Measurements from ENCODE around the gene NCKAP5.

The NCKAP5 gene

DNA sequence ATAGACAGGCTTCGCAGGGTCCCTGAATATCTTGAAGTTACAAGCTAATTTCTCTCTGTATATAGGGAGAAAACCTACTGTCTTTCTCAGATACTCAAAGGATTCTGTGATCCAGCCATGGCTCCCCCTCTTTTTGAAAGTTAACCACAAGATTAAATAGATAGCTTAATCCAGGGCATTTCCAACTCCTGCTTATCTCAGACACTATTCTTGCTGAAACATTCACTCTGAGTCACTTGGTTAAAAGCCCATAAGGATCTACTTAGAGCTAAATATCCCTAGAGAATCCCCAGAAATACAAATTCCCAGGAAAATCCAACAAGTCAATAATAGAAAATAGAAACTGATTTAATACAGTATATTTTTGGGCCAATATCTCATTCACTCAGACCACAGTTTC, 719.1 kb downstream of the NCKAP5 start:
- no peaks in the 10 kb centered on the region for H3K36me3 ChIP-seq (ENCODE audit: insufficient read depth, low read length)
- ATAC-seq (ENCODE audit: insufficient read depth, low read depth) (no peak), DNase-seq (no peak)
- H4K20me1 ChIP-seq (ENCODE audit: insufficient read depth, low read length) = no peaks in the 10 kb centered on the region
- H3K9ac ChIP-seq (ENCODE audit: low read depth, low read length) = no peak overlapping the region
- H3K4me3 ChIP-seq (ENCODE audit: low read depth in 1 of 2, low read length in 2 of 2) = no peak overlapping the region
- no peaks in the 10 kb centered on the region for H3K9me3 ChIP-seq (ENCODE audit: insufficient read depth, low read length, severe bottlenecking)
- TF ChIP-seq, protein P1, sequence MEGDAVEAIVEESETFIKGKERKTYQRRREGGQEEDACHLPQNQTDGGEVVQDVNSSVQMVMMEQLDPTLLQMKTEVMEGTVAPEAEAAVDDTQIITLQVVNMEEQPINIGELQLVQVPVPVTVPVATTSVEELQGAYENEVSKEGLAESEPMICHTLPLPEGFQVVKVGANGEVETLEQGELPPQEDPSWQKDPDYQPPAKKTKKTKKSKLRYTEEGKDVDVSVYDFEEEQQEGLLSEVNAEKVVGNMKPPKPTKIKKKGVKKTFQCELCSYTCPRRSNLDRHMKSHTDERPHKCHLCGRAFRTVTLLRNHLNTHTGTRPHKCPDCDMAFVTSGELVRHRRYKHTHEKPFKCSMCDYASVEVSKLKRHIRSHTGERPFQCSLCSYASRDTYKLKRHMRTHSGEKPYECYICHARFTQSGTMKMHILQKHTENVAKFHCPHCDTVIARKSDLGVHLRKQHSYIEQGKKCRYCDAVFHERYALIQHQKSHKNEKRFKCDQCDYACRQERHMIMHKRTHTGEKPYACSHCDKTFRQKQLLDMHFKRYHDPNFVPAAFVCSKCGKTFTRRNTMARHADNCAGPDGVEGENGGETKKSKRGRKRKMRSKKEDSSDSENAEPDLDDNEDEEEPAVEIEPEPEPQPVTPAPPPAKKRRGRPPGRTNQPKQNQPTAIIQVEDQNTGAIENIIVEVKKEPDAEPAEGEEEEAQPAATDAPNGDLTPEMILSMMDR (IDR thresholded peaks at IDR 0.05; ENCODE audit: borderline replicate concordance, extremely low read depth, low read length, poor library complexity, severe bottlenecking) = no peak
- TF ChIP-seq EZH2 (IDR thresholded peaks at IDR 0.05; ENCODE audit: borderline replicate concordance, low read depth, low read length, severe bottlenecking) = no peak
- H3K4me2 ChIP-seq (ENCODE audit: insufficient read depth, low read length) = no peak overlapping the region
- no peak overlapping the region for H2AFZ ChIP-seq (ENCODE audit: low read depth, low read length)
- no peaks in the 10 kb centered on the region for H3K79me2 ChIP-seq (ENCODE audit: insufficient read depth, low read length)
- peaks cover 5% of the 10 kb centered on the region for H3K27me3 ChIP-seq (ENCODE audit: insufficient read depth, low read length, poor library complexity)
- H3K4me1 ChIP-seq (ENCODE audit: insufficient read depth, low read length) = no peaks in the 10 kb centered on the region
- no peak overlapping the region for H3K27ac ChIP-seq (ENCODE audit: low read length)

DNA sequence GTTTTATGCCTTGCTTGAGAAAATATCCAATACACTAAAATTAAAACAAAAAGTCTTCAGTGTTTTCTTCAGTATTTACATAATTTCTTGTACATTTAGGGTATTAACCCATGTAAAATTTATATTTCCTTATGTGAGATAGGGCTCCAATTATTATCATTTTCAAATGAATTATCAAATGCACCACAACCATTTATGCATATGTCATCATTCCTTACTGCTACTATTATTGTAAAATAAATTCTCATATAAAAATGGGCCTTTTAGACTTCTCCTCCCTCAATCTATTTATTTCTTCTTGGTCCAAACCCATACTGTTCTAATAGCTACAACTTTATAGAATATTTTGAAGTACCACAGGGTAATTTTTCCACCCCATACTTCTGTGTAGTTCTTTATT, 722.9 kb downstream of the NCKAP5 start:
- no peak overlapping the region for H3K27ac ChIP-seq (ENCODE audit: low read length)
- peaks cover 5% of the 10 kb centered on the region for H3K27me3 ChIP-seq (ENCODE audit: insufficient read depth, low read length, poor library complexity)
- TF ChIP-seq, protein P1 (IDR thresholded peaks at IDR 0.05; ENCODE audit: borderline replicate concordance, extremely low read depth, low read length, poor library complexity, severe bottlenecking) = no peak
- TF ChIP-seq EZH2 (IDR thresholded peaks at IDR 0.05; ENCODE audit: borderline replicate concordance, low read depth, low read length, severe bottlenecking) = no peak
- H3K9ac ChIP-seq (ENCODE audit: low read depth, low read length) = no peak overlapping the region
- DNase-seq (no peak), ATAC-seq (ENCODE audit: insufficient read depth, low read depth) (no peak)
- H3K36me3 ChIP-seq (ENCODE audit: insufficient read depth, low read length) = no peaks in the 10 kb centered on the region
- no peak overlapping the region for H2AFZ ChIP-seq (ENCODE audit: low read depth, low read length)
- no peak overlapping the region for H3K4me2 ChIP-seq (ENCODE audit: insufficient read depth, low read length)
- H3K4me3 ChIP-seq (ENCODE audit: low read depth in 1 of 2, low read length in 2 of 2) = no peak overlapping the region
- H3K9me3 ChIP-seq (ENCODE audit: insufficient read depth, low read length, severe bottlenecking) = no peaks in the 10 kb centered on the region
- no peaks in the 10 kb centered on the region for H3K4me1 ChIP-seq (ENCODE audit: insufficient read depth, low read length)
- no peaks in the 10 kb centered on the region for H3K79me2 ChIP-seq (ENCODE audit: insufficient read depth, low read length)
- no peaks in the 10 kb centered on the region for H4K20me1 ChIP-seq (ENCODE audit: insufficient read depth, low read length)

DNA sequence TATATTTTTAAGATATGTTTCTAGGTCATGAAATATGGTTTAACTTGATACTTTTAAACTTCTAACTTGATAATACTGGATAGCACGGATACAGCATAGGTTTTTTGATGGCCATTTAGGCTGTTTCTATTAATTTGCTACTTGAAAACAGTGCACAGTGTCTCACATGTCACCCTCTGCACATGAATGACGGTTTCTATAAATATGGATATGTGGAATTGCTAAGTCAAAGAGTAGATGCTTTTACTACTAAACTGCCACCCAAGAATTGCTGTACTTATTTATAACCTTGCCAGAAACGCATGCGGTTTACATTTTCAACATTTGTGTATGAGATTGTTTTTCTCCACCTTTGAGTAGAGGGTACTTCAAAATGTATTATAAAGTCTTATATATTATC, 723.7 kb downstream of the NCKAP5 start:
- Histone ChIP-seq H4K20me1 (ENCODE audit: insufficient read depth, low read length) (no peaks in the 10 kb centered on the region), H3K4me3 (ENCODE audit: low read depth in 1 of 2, low read length in 2 of 2) (no peak overlapping the region), H3K9ac (ENCODE audit: low read depth, low read length) (no peak overlapping the region), H3K27ac (ENCODE audit: low read length) (no peak overlapping the region), H3K79me2 (ENCODE audit: insufficient read depth, low read length) (no peaks in the 10 kb centered on the region), H3K27me3 (ENCODE audit: insufficient read depth, low read length, poor library complexity) (peaks cover 5% of the 10 kb centered on the region), H3K4me1 (ENCODE audit: insufficient read depth, low read length) (no peaks in the 10 kb centered on the region), H2AFZ (ENCODE audit: low read depth, low read length) (no peak overlapping the region), H3K9me3 (ENCODE audit: insufficient read depth, low read length, severe bottlenecking) (no peaks in the 10 kb centered on the region), H3K36me3 (ENCODE audit: insufficient read depth, low read length) (no peaks in the 10 kb centered on the region), H3K4me2 (ENCODE audit: insufficient read depth, low read length) (no peak overlapping the region)
- ATAC-seq (ENCODE audit: insufficient read depth, low read depth) (no peak), DNase-seq (no peak)
- TF ChIP-seq, protein P1 (IDR thresholded peaks at IDR 0.05; ENCODE audit: borderline replicate concordance, extremely low read depth, low read length, poor library complexity, severe bottlenecking) = no peak
- TF ChIP-seq EZH2 (IDR thresholded peaks at IDR 0.05; ENCODE audit: borderline replicate concordance, low read depth, low read length, severe bottlenecking) = no peak

DNA sequence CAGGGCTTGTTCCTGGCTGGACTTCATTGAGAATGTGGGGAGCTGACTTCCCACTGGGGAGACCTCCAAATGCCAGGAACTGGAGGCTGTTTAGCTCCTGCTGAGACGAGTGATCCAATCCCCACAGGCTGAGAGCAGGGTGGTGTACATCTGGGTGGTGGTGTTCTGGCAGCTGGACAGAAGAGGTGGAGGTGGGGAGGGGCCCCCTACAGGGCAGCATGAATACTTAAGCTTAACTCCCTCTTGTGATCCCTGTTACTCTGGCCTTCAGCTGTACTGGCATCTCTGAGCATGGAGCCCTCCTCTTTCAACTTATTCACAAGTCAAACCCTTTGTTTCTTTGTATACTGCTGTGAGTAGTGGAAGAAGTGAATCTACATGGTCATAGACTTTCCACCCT, 730.5 kb downstream of the NCKAP5 start:
- H3K36me3 ChIP-seq (ENCODE audit: insufficient read depth, low read length) = no peaks in the 10 kb centered on the region
- DNase-seq (no peak), ATAC-seq (ENCODE audit: insufficient read depth, low read depth) (no peak)
- no peak overlapping the region for H3K4me2 ChIP-seq (ENCODE audit: insufficient read depth, low read length)
- no peak overlapping the region for H2AFZ ChIP-seq (ENCODE audit: low read depth, low read length)
- no peaks in the 10 kb centered on the region for H3K4me1 ChIP-seq (ENCODE audit: insufficient read depth, low read length)
- no peak overlapping the region for H3K4me3 ChIP-seq (ENCODE audit: low read depth in 1 of 2, low read length in 2 of 2)
- no peaks in the 10 kb centered on the region for H3K79me2 ChIP-seq (ENCODE audit: insufficient read depth, low read length)
- no peak for TF ChIP-seq EZH2 (IDR thresholded peaks at IDR 0.05; ENCODE audit: borderline replicate concordance, low read depth, low read length, severe bottlenecking)
- TF ChIP-seq, protein P1 (IDR thresholded peaks at IDR 0.05; ENCODE audit: borderline replicate concordance, extremely low read depth, low read length, poor library complexity, severe bottlenecking) = no peak
- H3K27me3 ChIP-seq (ENCODE audit: insufficient read depth, low read length, poor library complexity) = no peaks in the 10 kb centered on the region
- H3K9ac ChIP-seq (ENCODE audit: low read depth, low read length) = no peak overlapping the region
- no peaks in the 10 kb centered on the region for H4K20me1 ChIP-seq (ENCODE audit: insufficient read depth, low read length)
- no peak overlapping the region for H3K27ac ChIP-seq (ENCODE audit: low read length)
- no peaks in the 10 kb centered on the region for H3K9me3 ChIP-seq (ENCODE audit: insufficient read depth, low read length, severe bottlenecking)

Data from DND-41 (cell line).